ENCODE measurements around the gene APBB1. TPM values are rescaled to one million over a fixed set of nuclear protein-coding genes. Genes with fewer than 3 reads are reported as not detected.

APBB1 gene
- total and polyA plus RNA-seq, 2 of the 4 experiments (the other 2 are of a cell fraction), result 39.4 to 44.1 TPM

DNA sequence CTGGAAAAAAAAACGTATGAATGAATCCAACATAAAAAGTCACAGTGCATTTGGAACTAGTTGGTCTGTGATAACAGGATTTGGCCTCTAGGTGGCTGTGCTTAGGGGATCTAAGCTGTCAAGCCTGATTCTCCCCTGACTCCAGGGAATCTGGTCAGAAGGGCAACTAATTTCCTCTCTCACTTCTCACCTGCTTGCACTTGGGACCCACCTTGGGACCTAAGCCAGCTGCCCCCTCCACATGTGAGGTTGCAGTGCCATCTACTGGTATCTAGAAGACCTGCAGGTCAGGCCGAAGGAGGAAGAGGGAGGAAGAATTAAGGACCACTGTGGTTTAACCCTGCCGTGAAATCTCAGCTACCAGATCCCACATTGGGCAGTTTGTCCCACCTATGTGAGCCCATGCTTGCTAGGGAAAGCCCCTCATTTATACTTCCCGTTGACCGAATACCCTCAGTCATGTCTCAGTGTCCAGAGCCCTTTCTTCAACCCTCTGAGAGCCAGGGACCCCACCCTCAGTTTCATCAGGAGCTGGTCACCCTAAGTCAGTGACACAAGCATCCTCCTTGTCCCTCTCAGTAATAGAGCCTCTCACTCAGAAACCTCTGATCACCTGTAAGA lies 65.4 kb downstream of the APBB1 start (continued):
- no peak for TF ChIP-seq NFE2L2 (IDR thresholded peaks at IDR 0.05; ENCODE audit: low read depth, low read length)

DNA sequence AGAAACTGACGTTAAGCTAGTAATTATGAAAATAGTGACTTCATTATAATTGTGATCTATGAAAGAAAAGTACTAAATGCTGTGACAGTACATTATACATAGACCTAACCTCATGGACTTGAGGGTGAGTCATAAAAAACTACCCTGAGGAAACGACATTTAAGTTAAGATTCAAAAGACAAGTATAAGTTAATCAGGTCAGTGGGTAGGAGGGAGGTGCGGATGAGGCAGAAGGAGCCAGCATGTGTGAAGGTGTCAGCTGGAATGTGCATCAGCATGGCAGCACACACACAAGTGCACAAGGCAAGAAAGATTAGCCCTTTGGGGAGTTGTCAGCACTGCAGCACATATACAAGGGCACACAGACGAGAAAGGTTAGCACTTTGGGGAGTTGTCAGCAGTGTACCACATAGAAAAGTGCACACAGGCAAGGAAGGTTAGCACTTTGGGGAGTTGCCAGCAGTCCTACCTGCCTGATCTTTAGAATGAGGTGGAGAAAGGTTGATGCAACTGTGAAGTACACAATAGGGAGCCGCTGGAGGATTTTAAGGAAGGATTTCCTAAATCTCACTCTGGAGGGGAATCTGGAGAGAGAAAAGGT lies 67.0 kb downstream of the APBB1 start:
- H3K9me3 ChIP-seq (ENCODE audit: control insufficient read depth, insufficient read depth, low read length), result no peaks in the 10 kb centered on the region
- ATAC-seq (ENCODE audit: low read depth) (no peak), DNase-seq (peak; percentile 21)
- H3K4me1 ChIP-seq (ENCODE audit: control insufficient read depth, insufficient read depth, low read length), result peaks cover 6% of the 10 kb centered on the region
- ChIA-PET CTCF (interaction anchor here (0.8 to 4.8 kb wide), 3 partner anchors 11 to 102 kb away, joined by 3 to 35 read pairs (median 5); no protein-coding TSS in a partner anchor), POLR2A (ENCODE audit: unreplicated experiment) (interaction anchor here (0.6 kb wide), 2 partner anchors 34 to 522 kb away, joined by 3 to 4 read pairs; no protein-coding TSS in a partner anchor)
- no peak overlapping the region for H3K23ac ChIP-seq (ENCODE audit: low read depth, low read length)
- no peaks in the 10 kb centered on the region for H4K20me1 ChIP-seq (ENCODE audit: insufficient read depth, low read length)
- H3K18ac ChIP-seq (ENCODE audit: low read depth, low read length), result no peak overlapping the region
- H2AK5ac ChIP-seq (ENCODE audit: low read depth, low read length), result no peak overlapping the region
- H3K4me2 ChIP-seq (ENCODE audit: low read depth, low read length), result no peak overlapping the region
- H4K5ac ChIP-seq (ENCODE audit: low read depth, low read length), result no peak overlapping the region
- peak overlapping the region; percentile 56 for H2AK9ac ChIP-seq (replicated peaks; ENCODE audit: low read depth, low read length, poor library complexity)
- BruUV-seq (replicated peaks), result no TSS peak
- in situ Hi-C loops (cut with MboI; ENCODE audit: low sequenced_read_pairs), result loop anchor here (5.0 to 25.0 kb wide), 3 partner anchors 105 to 665 kb away; partner anchors contain the start of genes TRIM22 and TRIM5
- H4K8ac ChIP-seq (ENCODE audit: low read depth in 2 of 2, low read length in 2 of 2), result no peak overlapping the region
- no peak overlapping the region for H3K9ac ChIP-seq (ENCODE audit: low read depth, low read length)
- intact Hi-C loops (cut with micrococcal nuclease), result loop anchor here (2.0 kb wide), 2 partner anchors 31 to 461 kb away; partner anchors contain the start of gene CAVIN3
- H2BK120ac ChIP-seq (ENCODE audit: low read depth, low read length), result no peak overlapping the region
- H2BK15ac ChIP-seq (ENCODE audit: low read depth, low read length), result no peak overlapping the region
- 20% methylated on average over 1 of the region's 5 CpGs; no CpG with 5 or more reads in 1 of the 2 experiments for WGBS, 2 experiments (ENCODE audit: extremely low coverage in 2 of 2, insufficient read length in 1 of 2)
- H3K56ac ChIP-seq (ENCODE audit: extremely low read depth, insufficient read depth, low read length), result no peak overlapping the region
- no peak overlapping the region for H3K4me3 ChIP-seq (ENCODE audit: insufficient read depth, low read depth, low read length)
- no peak overlapping the region for H2BK20ac ChIP-seq (ENCODE audit: low read depth, low read length)
- no peak overlapping the region for H3K14ac ChIP-seq (replicated peaks; ENCODE audit: low read depth, low read length)
- dilution Hi-C loops (cut with HindIII; ENCODE audit: low sequenced_read_pairs, unreplicated experiment), result no loop called here
- no peaks in the 10 kb centered on the region for H3K27me3 ChIP-seq (ENCODE audit: control insufficient read depth, insufficient read depth, low read length)
- no peaks in the 10 kb centered on the region for H3K36me3 ChIP-seq (ENCODE audit: control insufficient read depth, insufficient read depth, low read length)
- no peak overlapping the region for H2AFZ ChIP-seq (replicated peaks; ENCODE audit: low read length, poor library complexity)
- no peak overlapping the region for H3K4ac ChIP-seq (ENCODE audit: low read depth, low read length)
- H4K91ac ChIP-seq (ENCODE audit: insufficient read depth, low read depth, low read length), result no peak overlapping the region
- TF ChIP-seq SMC3 (IDR thresholded peaks at IDR 0.05; ENCODE audit: low read depth, low read length), result no peak
- TF ChIP-seq RFX5 (IDR thresholded peaks at IDR 0.05; ENCODE audit: low read depth, low read length), result no peak
- TF ChIP-seq CHD1 (IDR thresholded peaks at IDR 0.05; ENCODE audit: low read depth, low read length), result no peak
- no peak for TF ChIP-seq CEBPB (IDR thresholded peaks at IDR 0.05; ENCODE audit: low read depth, low read length)
- no peak for TF ChIP-seq MXI1 (IDR thresholded peaks at IDR 0.05; ENCODE audit: borderline replicate concordance, low read depth, low read length)
- TF ChIP-seq, protein P1, sequence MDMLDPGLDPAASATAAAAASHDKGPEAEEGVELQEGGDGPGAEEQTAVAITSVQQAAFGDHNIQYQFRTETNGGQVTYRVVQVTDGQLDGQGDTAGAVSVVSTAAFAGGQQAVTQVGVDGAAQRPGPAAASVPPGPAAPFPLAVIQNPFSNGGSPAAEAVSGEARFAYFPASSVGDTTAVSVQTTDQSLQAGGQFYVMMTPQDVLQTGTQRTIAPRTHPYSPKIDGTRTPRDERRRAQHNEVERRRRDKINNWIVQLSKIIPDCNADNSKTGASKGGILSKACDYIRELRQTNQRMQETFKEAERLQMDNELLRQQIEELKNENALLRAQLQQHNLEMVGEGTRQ (IDR thresholded peaks at IDR 0.05; ENCODE audit: low read depth, low read length), result no peak
- no peak for TF ChIP-seq MAZ (IDR thresholded peaks at IDR 0.05; ENCODE audit: borderline replicate concordance, low read depth, low read length)
- TF ChIP-seq POLR2A (IDR thresholded peaks at IDR 0.05; ENCODE audit: low read depth, low read length), result no peak
- TF ChIP-seq, protein P2, sequence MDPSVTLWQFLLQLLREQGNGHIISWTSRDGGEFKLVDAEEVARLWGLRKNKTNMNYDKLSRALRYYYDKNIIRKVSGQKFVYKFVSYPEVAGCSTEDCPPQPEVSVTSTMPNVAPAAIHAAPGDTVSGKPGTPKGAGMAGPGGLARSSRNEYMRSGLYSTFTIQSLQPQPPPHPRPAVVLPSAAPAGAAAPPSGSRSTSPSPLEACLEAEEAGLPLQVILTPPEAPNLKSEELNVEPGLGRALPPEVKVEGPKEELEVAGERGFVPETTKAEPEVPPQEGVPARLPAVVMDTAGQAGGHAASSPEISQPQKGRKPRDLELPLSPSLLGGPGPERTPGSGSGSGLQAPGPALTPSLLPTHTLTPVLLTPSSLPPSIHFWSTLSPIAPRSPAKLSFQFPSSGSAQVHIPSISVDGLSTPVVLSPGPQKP (IDR thresholded peaks at IDR 0.05; ENCODE audit: borderline replicate concordance, low read depth, low read length), result no peak
- H2BK5ac ChIP-seq (ENCODE audit: low read depth, low read length, poor library complexity, severe bottlenecking), result no peak overlapping the region
- no peak overlapping the region for H3K27ac ChIP-seq (ENCODE audit: insufficient read depth, low read length)
- H3K79me1 ChIP-seq (ENCODE audit: low read depth in 1 of 2, low read length in 2 of 2), result no peaks in the 10 kb centered on the region
- H3K9me1 ChIP-seq (ENCODE audit: insufficient read depth, low read length), result peaks cover 6% of the 10 kb centered on the region
